HepG2 (cell line): ENCODE results near the gene CDH23. TPM values are rescaled to one million over a fixed set of nuclear protein-coding genes. Genes with fewer than 3 reads are reported as not detected.

Experiments
- ATAC-seq: fragments of 200-7000 bp; cut with Tn5 transposase; 3 replicates; pipeline ENCODE4 v1.9.1; 2020; ENCODE audit warnings: mild to moderate bottlenecking, moderate library complexity
- BruUV-seq: library from RNA; stranded (reverse); fragments of 400-500 nt; replicated peaks from 2 replicates; lab custom pipeline; 2021; lab: Mats Ljungman, UMichigan
- CTCF ChIA-PET: fragments of 300-600 bp; formaldehyde crosslinking; extraction: SDS; loops from one replicate; lab custom pipeline; 2021; ENCODE audit warnings: low total read pairs, inconsistent platforms, low intra/inter-chr PET ratio; lab: Yijun Ruan, JAX
- POLR2A ChIA-PET: fragments of 350-600 bp; sonication (Branson Sonifier 250); formaldehyde crosslinking; loops from one replicate; lab custom pipeline; 2020; ENCODE audit warnings: antibody characterized with exemption, inconsistent platforms; lab: Yijun Ruan, JAX
- DNase-seq: peaks from one replicate; pipeline ENCODE4 v3.0.0-alpha.2; 2015; ENCODE audit warnings: low spot score
- FAIRE-seq: peaks from 3 replicates; lab custom pipeline; 2011; peaks lifted over from hg19 to GRCh38; lab: Jason Lieb, UNC
- H2AFZ ChIP-seq: one replicate; pipeline ENCODE4 v1.6.1; 2011; ENCODE audit warnings: low read length, inconsistent platforms
- H3K27ac ChIP-seq: fragments of 300-600 bp; 3 replicates; pipeline ENCODE4 v1.8.0; 2011; ENCODE audit warnings: mixed run types, mild to moderate bottlenecking, mixed read lengths, low read length, inconsistent platforms; ENCODE audit not compliant: insufficient read depth; ENCODE audit errors: extremely low read length
- H3K27me3 ChIP-seq, 2 experiments: fragments of 200-600 bp in 1 of 2; 2 replicates in 1 of 2; 3 replicates in 1 of 2; pipeline versions ENCODE4 v1.6.0 to v1.8.0; 2011; ENCODE audit warnings: low read length in 2 of 2, mild to moderate bottlenecking in 2 of 2, moderate library complexity in 2 of 2, inconsistent platforms in 1 of 2; ENCODE audit not compliant: insufficient read depth in 2 of 2, control insufficient read depth in 1 of 2
- H3K36me3 ChIP-seq, 2 experiments: fragments of 200-600 bp in 1 of 2; replicated peaks in 1 of 2; 2 replicates in 1 of 2; 3 replicates in 1 of 2; pipeline versions ENCODE4 v1.5.1 to v1.8.0; 2011; ENCODE audit warnings: low read length in 2 of 2, inconsistent platforms in 1 of 2; ENCODE audit not compliant: insufficient read depth in 2 of 2, control insufficient read depth in 1 of 2
- H3K4me1 ChIP-seq: 2 replicates; pipeline ENCODE4 v1.5.1; 2012; ENCODE audit warnings: low read length, inconsistent platforms; ENCODE audit not compliant: insufficient read depth
- H3K4me2 ChIP-seq: 2 replicates; pipeline ENCODE4 v1.6.0; 2011; ENCODE audit warnings: low read depth, low read length, inconsistent platforms
- H3K4me3 ChIP-seq, 3 experiments: fragments of 200-600 bp in 1 of 3; sonication (generic), shearing (Covaris generic) in 1 of 3; replicated peaks in 1 of 3; 2 replicates each; pipeline ENCODE4 v1.5.1; 2011 to 2016; ENCODE audit warnings: low read length in 3 of 3, inconsistent platforms in 2 of 3, low read depth in 2 of 3, mild to moderate bottlenecking in 2 of 3, control low read depth in 1 of 3, mixed read lengths in 1 of 3; ENCODE audit not compliant: insufficient read depth in 1 of 3
- H3K79me2 ChIP-seq: one replicate; pipeline ENCODE4 v1.6.1; 2011; ENCODE audit warnings: low read length, inconsistent platforms; ENCODE audit not compliant: insufficient read depth
- H3K9ac ChIP-seq: 2 replicates; pipeline ENCODE4 v1.6.0; 2011; ENCODE audit warnings: mild to moderate bottlenecking, low read depth, low read length, inconsistent platforms; ENCODE audit not compliant: insufficient read depth
- H3K9me3 ChIP-seq: 2 replicates; pipeline ENCODE4 v1.5.1; 2012; ENCODE audit warnings: mild to moderate bottlenecking, low read length
- H4K20me1 ChIP-seq: 2 replicates; pipeline ENCODE4 v1.6.0; 2011; ENCODE audit warnings: inconsistent platforms, mild to moderate bottlenecking, low read length, moderate library complexity; ENCODE audit not compliant: insufficient read depth
- HNRNPLL ChIP-seq: fragments of 200-400 bp; formaldehyde crosslinking; IDR thresholded peaks from 2 replicates; pipeline ENCODE4 v1.6.1; 2017; ENCODE audit warnings: mild to moderate bottlenecking, low read depth, low read length; ENCODE audit not compliant: poor library complexity, severe bottlenecking
- PAXIP1 ChIP-seq: sonication (generic); formaldehyde crosslinking; conservative IDR thresholded peaks from 2 replicates; pipeline ENCODE4 v1.4.0; 2020; ENCODE audit warnings: mild to moderate bottlenecking, missing genetic modification reagents, moderate library complexity
- RARG ChIP-seq: sonication (generic); formaldehyde crosslinking; IDR thresholded peaks from 2 replicates; pipeline ENCODE4 v1.4.0; 2020; ENCODE audit warnings: low read depth, mild to moderate bottlenecking, missing genetic modification reagents
- THYN1 ChIP-seq: sonication (generic); formaldehyde crosslinking; IDR thresholded peaks from 2 replicates; pipeline ENCODE4 v1.8.1; 2023; ENCODE audit warnings: low read depth, mild to moderate bottlenecking, moderate library complexity, missing genetic modification reagents, borderline replicate concordance
- ZNF343 ChIP-seq: sonication (generic); formaldehyde crosslinking; IDR thresholded peaks from 2 replicates; pipeline ENCODE4 v1.4.0; 2020; ENCODE audit warnings: mild to moderate bottlenecking, missing genetic modification reagents
- ZNF629 ChIP-seq: sonication (generic); formaldehyde crosslinking; conservative IDR thresholded peaks from 2 replicates; pipeline ENCODE4 v1.5.0; 2020; ENCODE audit warnings: missing genetic modification reagents
- WGBS: methylation state at CpG from one replicate; pipeline ENCODE4 v1.1.6; 2017; ENCODE audit warnings: low lambda C conversion rate; 5-methylcytosine and 5-hydroxymethylcytosine counted together
- in situ Hi-C: cut with HindIII; loops from 2 replicates; pipeline ENCODE4 v1.10.0; 2017; ENCODE audit warnings: low pct_unique_long_range_greater_than_20kb; ENCODE audit not compliant: extremely low pct_ligation_motif_present
- intact Hi-C: fragments of 100-400 bp; cut with micrococcal nuclease; formaldehyde crosslinking; loops from one replicate; pipeline ENCODE4 v1.10.0; 2022; ENCODE audit not compliant: unreplicated experiment
- polyA plus RNA-seq, 8 experiments: library from polyadenylated mRNA; depleted of rRNA in 3 of 8; stranded (reverse) in 7 of 8; unstranded in 1 of 8; fragments of >200 nt; fragmentation: Illumina TruSeq in 4 of 8; extraction: Trizol in 4 of 8; gene quantifications; 2 replicates each; pipeline versions ENCODE4 v1.2.1 to v1.2.3, GENCODE V29; 2011 to 2016; ENCODE audit warnings: low read depth in 4 of 8, missing spikeins in 1 of 8, mixed read lengths in 1 of 8; ENCODE audit not compliant: insufficient read depth in 1 of 8
- total RNA-seq, 5 experiments: library from RNA; depleted of rRNA; stranded (reverse); fragments of >200 nt; fragmentation: Illumina TruSeq; extraction: Trizol; gene quantifications; 2 replicates each; pipeline ENCODE4 v1.2.3, GENCODE V29; 2016; ENCODE audit warnings: low read depth in 1 of 5

Gene CDH23
- total and polyA plus RNA-seq, 2 of the 13 experiments (the other 11 are each of a cell fraction or from before 2014, with no cell fraction given), result 0.13 TPM; not detected in 1

DNA sequence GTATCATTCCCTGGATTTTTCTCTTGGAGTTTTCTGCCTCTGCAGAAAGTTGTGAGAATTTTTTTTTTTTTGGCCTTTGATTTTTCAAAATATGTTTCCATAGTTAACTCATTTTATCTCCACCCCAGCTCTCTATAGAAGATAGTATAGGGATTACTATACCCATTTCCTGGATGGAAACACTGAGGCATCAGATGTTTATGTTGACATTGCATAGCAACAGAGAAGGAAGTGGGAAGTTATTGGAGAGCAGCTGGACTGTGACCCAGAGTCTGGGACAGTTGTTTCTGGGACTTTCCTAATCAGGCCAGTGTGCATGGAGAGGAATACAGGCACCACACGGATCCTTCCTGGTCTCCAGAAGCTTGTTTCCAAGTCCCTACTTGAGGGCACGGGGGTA lies 158.0 kb downstream of the CDH23 start:
- ChIA-PET POLR2A (no interaction called here), CTCF (no interaction called here)
- Histone ChIP-seq H3K79me2 (no peaks in the 10 kb centered on the region), H3K4me3 (no peak overlapping the region), H4K20me1 (no peaks in the 10 kb centered on the region), H3K27me3 (peaks cover 4 to 13% of the 10 kb centered on the region in 2 experiments; a peak in 3 of 5 replicates)
- BruUV-seq, result no TSS peak
- in situ Hi-C loops, result no loop called here
- 0% methylated on average over 2 of the region's 2 CpGs for WGBS
- TF ChIP-seq ZNF629 (CRISPR knock-in tag), result peak; percentile 84
- TF ChIP-seq HNRNPLL, result no peak
- TF ChIP-seq RARG (CRISPR knock-in tag), result no peak
- TF ChIP-seq ZNF343 (CRISPR knock-in tag), result no peak
- TF ChIP-seq THYN1 (CRISPR knock-in tag), result no peak
- TF ChIP-seq PAXIP1 (CRISPR knock-in tag), result no peak
- TF ChIP-seq, all 625 proteins: peak for 1
- H3K4me2 ChIP-seq, result no peak overlapping the region
- no peaks in the 10 kb centered on the region for H3K9me3 ChIP-seq
- FAIRE-seq (no peak), DNase-seq (no peak), ATAC-seq (no peak)
- intact Hi-C loops, result no loop called here
- H2AFZ ChIP-seq, result no peak overlapping the region
- no peak overlapping the region for H3K9ac ChIP-seq
- H3K27ac ChIP-seq, result no peak overlapping the region
- no peaks in the 10 kb centered on the region for H3K4me1 ChIP-seq
- no peaks in the 10 kb centered on the region for H3K36me3 ChIP-seq
